A549 (cell line): ENCODE measurements around the gene CHMP3. TPM values are rescaled to one million over a fixed set of nuclear protein-coding genes. Genes with fewer than 3 reads are reported as not detected.

Source experiments
- ATAC-seq, 2 experiments: fragments of 200-7000 bp in 1 of 2; fragments of >200 bp in 1 of 2; cut with Nextera tagmentation in 1 of 2; cut with Tn5 transposase in 1 of 2; 3 replicates each; pipeline versions ENCODE4 v1.8.0 to v1.9.1; 2018 to 2020; ENCODE audit warnings: mild to moderate bottlenecking in 1 of 2, moderate library complexity in 1 of 2
- CTCF ChIA-PET: fragments of 300-600 bp; sonication (Branson Sonifier 250); formaldehyde crosslinking; extraction: SDS; loops from one replicate; lab custom pipeline; 2021; ENCODE audit warnings: antibody characterized with exemption, inconsistent platforms; lab: Yijun Ruan, JAX
- POLR2A ChIA-PET: fragments of 350-600 bp; formaldehyde crosslinking; extraction: SDS; loops from one replicate; lab custom pipeline; 2021; ENCODE audit warnings: antibody characterized with exemption, inconsistent platforms; lab: Yijun Ruan, JAX
- DNase-seq, 2 experiments: peaks; one replicate each; pipeline versions ENCODE4 v3.0.0 to v3.0.0-alpha.2; 2011 to 2016; ENCODE audit warnings: low read depth in 1 of 2, low spot score in 1 of 2
- FAIRE-seq: peaks from 2 replicates; lab custom pipeline; 2011; peaks lifted over from hg19 to GRCh38; lab: Jason Lieb, UNC
- H3K27ac ChIP-seq, 2 experiments: fragments of >200 bp; sonication (Bioruptor Twin); formaldehyde crosslinking; 3 replicates each; pipeline ENCODE4 v1.5.1; 2016 to 2017
- H3K4me1 ChIP-seq: fragments of >200 bp; sonication (Bioruptor Twin); formaldehyde crosslinking; 3 replicates; pipeline ENCODE4 v1.6.1; 2016
- H3K4me2 ChIP-seq: fragments of >200 bp; sonication (Bioruptor Twin); formaldehyde crosslinking; 3 replicates; pipeline ENCODE4 v1.6.1; 2016
- H3K4me3 ChIP-seq: fragments of >200 bp; sonication (Bioruptor Twin); formaldehyde crosslinking; 3 replicates; pipeline ENCODE4 v1.5.1; 2016
- H3K9me3 ChIP-seq: fragments of >200 bp; sonication (Bioruptor Twin); formaldehyde crosslinking; 3 replicates; pipeline ENCODE4 v1.6.1; 2016
- CHD2 ChIP-seq: fragments of 150-350 bp; IDR thresholded peaks from 2 replicates; pipeline ENCODE4 v1.6.1; 2014; ENCODE audit warnings: low read length; ENCODE audit not compliant: partially characterized antibody
- CHD4 ChIP-seq: fragments of 200-600 bp; sonication (generic); IDR thresholded peaks from 2 replicates; pipeline ENCODE4 v1.6.1; 2016; ENCODE audit warnings: antibody characterized with exemption, mild to moderate bottlenecking, borderline replicate concordance
- CTCF ChIP-seq: fragments of >200 bp; sonication (Bioruptor Twin); formaldehyde crosslinking; IDR thresholded peaks from 3 replicates; pipeline ENCODE4 v1.5.1; 2016
- EHF ChIP-seq: fragments of 250-450 bp; sonication (Bioruptor Pico); IDR thresholded peaks from 2 replicates; pipeline ENCODE4 v1.5.0; 2020; ENCODE audit warnings: mild to moderate bottlenecking
- EHMT2 ChIP-seq: fragments of 200-600 bp; sonication (generic); IDR thresholded peaks from 2 replicates; pipeline ENCODE4 v1.6.1; 2016; ENCODE audit warnings: antibody characterized with exemption, low read depth, mild to moderate bottlenecking, moderate library complexity
- EP300 ChIP-seq, 2 experiments: fragments of >200 bp; sonication (Bioruptor Twin); formaldehyde crosslinking; IDR thresholded peaks; 2 replicates in 1 of 2; 3 replicates in 1 of 2; pipeline ENCODE4 v1.6.1; 2016 to 2017
- FOSB ChIP-seq: fragments of 250-450 bp; sonication (Bioruptor Pico); IDR thresholded peaks from 2 replicates; pipeline ENCODE4 v1.5.0; 2020; ENCODE audit warnings: mild to moderate bottlenecking, moderate library complexity
- GATA3 ChIP-seq: IDR thresholded peaks from 2 replicates; pipeline ENCODE4 v1.6.1; 2012; ENCODE audit warnings: borderline replicate concordance
- HES2 ChIP-seq: fragments of >200 bp; sonication (Bioruptor Twin); formaldehyde crosslinking; IDR thresholded peaks from 2 replicates; pipeline ENCODE4 v1.6.1; 2016
- HOXA7 ChIP-seq: fragments of 250-450 bp; sonication (Bioruptor Pico); IDR thresholded peaks from 2 replicates; pipeline ENCODE4 v1.5.0; 2020; ENCODE audit warnings: mild to moderate bottlenecking, moderate library complexity
- HOXB13 ChIP-seq: fragments of 250-450 bp; sonication (Bioruptor Pico); IDR thresholded peaks from 2 replicates; pipeline ENCODE4 v1.5.0; 2020; ENCODE audit warnings: low read depth, mild to moderate bottlenecking, moderate library complexity
- JUNB ChIP-seq: fragments of >200 bp; sonication (Bioruptor Twin); formaldehyde crosslinking; IDR thresholded peaks from 2 replicates; pipeline ENCODE4 v1.6.1; 2016
- MAFK ChIP-seq: fragments of 450-650 bp; IDR thresholded peaks from 2 replicates; pipeline ENCODE4 v1.6.1; 2014; ENCODE audit not compliant: partially characterized antibody
- MAZ ChIP-seq: fragments of 150-350 bp; IDR thresholded peaks from 2 replicates; pipeline ENCODE4 v1.6.1; 2014; ENCODE audit warnings: antibody characterized with exemption, low read depth, low read length, borderline replicate concordance
- NFE2L2 ChIP-seq: fragments of 150-350 bp; conservative IDR thresholded peaks from 2 replicates; pipeline ENCODE4 v1.6.1; 2014; ENCODE audit warnings: low read length
- POLR2AphosphoS2 ChIP-seq: conservative IDR thresholded peaks from 2 replicates; pipeline ENCODE4 v1.6.1; 2012; ENCODE audit warnings: low read length, improper control_type of control experiment, inconsistent platforms
- RAD21 ChIP-seq, 2 experiments: fragments of >200 bp in 1 of 2; sonication (Bioruptor Twin) in 1 of 2; formaldehyde crosslinking in 1 of 2; IDR thresholded peaks in 1 of 2; conservative IDR thresholded peaks in 1 of 2; 2 replicates in 1 of 2; 3 replicates in 1 of 2; pipeline ENCODE4 v1.6.1; 2012 to 2018; ENCODE audit warnings: inconsistent platforms in 1 of 2
- RARB ChIP-seq: fragments of 250-450 bp; sonication (Bioruptor Pico); IDR thresholded peaks from 2 replicates; pipeline ENCODE4 v1.8.0; 2021; ENCODE audit warnings: mild to moderate bottlenecking, moderate library complexity
- RCOR1 ChIP-seq: fragments of 150-350 bp; IDR thresholded peaks from 2 replicates; pipeline ENCODE4 v1.6.1; 2014; ENCODE audit warnings: antibody characterized with exemption, low read length, low read depth
- RFX5 ChIP-seq: fragments of 450-650 bp; IDR thresholded peaks from 2 replicates; pipeline ENCODE4 v1.7.1; 2014; ENCODE audit warnings: antibody characterized with exemption, mild to moderate bottlenecking, moderate library complexity
- RNF2 ChIP-seq: fragments of 200-600 bp; sonication (generic); IDR thresholded peaks from 2 replicates; pipeline ENCODE4 v1.6.1; 2016; ENCODE audit warnings: low read depth, mild to moderate bottlenecking, antibody characterized with exemption, moderate library complexity, borderline replicate concordance
- SREBF2 ChIP-seq: fragments of 450-650 bp; IDR thresholded peaks from 2 replicates; pipeline ENCODE4 v1.6.1; 2014; ENCODE audit warnings: mild to moderate bottlenecking, moderate library complexity
- TFCP2L1 ChIP-seq: fragments of 250-450 bp; sonication (Bioruptor Pico); IDR thresholded peaks from 2 replicates; pipeline ENCODE4 v1.5.0; 2021; ENCODE audit warnings: mild to moderate bottlenecking
- ZFP36 ChIP-seq: fragments of 450-650 bp; IDR thresholded peaks from 2 replicates; pipeline ENCODE4 v1.6.1; 2014; ENCODE audit warnings: borderline replicate concordance; ENCODE audit not compliant: partially characterized antibody
- ZNF302 ChIP-seq: fragments of 250-450 bp; sonication (Bioruptor Pico); IDR thresholded peaks from 2 replicates; pipeline ENCODE4 v1.9.0; 2021; ENCODE audit warnings: inconsistent platforms, mild to moderate bottlenecking, moderate library complexity
- WGBS: methylation state at CpG from one replicate; pipeline ENCODE4 v1.1.6; 2017; ENCODE audit errors: missing lambda C conversion rate; 5-methylcytosine and 5-hydroxymethylcytosine counted together
- polyA plus RNA-seq, 4 experiments: library from polyadenylated mRNA; depleted of rRNA in 3 of 4; stranded (reverse); fragments of >200 nt; fragmentation: RNase III in 1 of 4; extraction: RNeasy Plus Mini Kit Qiagen cat#74134 plus additional on column Dnase treatment in 1 of 4; gene quantifications; 2 replicates in 3 of 4; 3 replicates in 1 of 4; pipeline ENCODE4 v1.2.3, GENCODE V29; 2011 to 2017
- TF ChIP-seq, protein P1 (sequence below): fragments of 250-450 bp; sonication (Bioruptor Pico); IDR thresholded peaks from 2 replicates; pipeline ENCODE4 v1.5.0; 2021; ENCODE audit warnings: mild to moderate bottlenecking, moderate library complexity, borderline replicate concordance
- TF ChIP-seq, protein P2 (sequence below): fragments of 450-650 bp; IDR thresholded peaks from 2 replicates; pipeline ENCODE4 v1.6.1; 2014; ENCODE audit warnings: antibody characterized with exemption
- TF ChIP-seq, protein P3 (sequence below): fragments of >200 bp; sonication (Bioruptor Twin); formaldehyde crosslinking; IDR thresholded peaks from 3 replicates; pipeline ENCODE4 v1.6.1; 2016
- TF ChIP-seq, protein P4 (sequence below): fragments of 150-350 bp; IDR thresholded peaks from 2 replicates; pipeline ENCODE4 v1.6.1; 2014; ENCODE audit warnings: low read depth, mild to moderate bottlenecking, low read length

Gene CHMP3
- polyA plus RNA-seq, 2 of the 4 experiments (the other 2 are of a cell fraction) = 108 to 246 TPM

GRCh38 chr2:86566821-86567190 lies 3.6 kb upstream of the CHMP3 start (continued):
- TF ChIP-seq, protein P1, sequence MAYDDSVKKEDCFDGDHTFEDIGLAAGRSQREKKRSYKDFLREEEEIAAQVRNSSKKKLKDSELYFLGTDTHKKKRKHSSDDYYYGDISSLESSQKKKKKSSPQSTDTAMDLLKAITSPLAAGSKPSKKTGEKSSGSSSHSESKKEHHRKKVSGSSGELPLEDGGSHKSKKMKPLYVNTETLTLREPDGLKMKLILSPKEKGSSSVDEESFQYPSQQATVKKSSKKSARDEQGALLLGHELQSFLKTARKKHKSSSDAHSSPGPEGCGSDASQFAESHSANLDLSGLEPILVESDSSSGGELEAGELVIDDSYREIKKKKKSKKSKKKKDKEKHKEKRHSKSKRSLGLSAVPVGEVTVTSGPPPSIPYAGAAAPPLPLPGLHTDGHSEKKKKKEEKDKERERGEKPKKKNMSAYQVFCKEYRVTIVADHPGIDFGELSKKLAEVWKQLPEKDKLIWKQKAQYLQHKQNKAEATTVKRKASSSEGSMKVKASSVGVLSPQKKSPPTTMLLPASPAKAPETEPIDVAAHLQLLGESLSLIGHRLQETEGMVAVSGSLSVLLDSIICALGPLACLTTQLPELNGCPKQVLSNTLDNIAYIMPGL (CRISPR knock-in tag) = no peak
- no peak for TF ChIP-seq EP300 (IDR thresholded peaks at IDR 0.05)
- TF ChIP-seq, protein P2, sequence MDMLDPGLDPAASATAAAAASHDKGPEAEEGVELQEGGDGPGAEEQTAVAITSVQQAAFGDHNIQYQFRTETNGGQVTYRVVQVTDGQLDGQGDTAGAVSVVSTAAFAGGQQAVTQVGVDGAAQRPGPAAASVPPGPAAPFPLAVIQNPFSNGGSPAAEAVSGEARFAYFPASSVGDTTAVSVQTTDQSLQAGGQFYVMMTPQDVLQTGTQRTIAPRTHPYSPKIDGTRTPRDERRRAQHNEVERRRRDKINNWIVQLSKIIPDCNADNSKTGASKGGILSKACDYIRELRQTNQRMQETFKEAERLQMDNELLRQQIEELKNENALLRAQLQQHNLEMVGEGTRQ = no peak
- no peak for TF ChIP-seq HOXA7 (CRISPR knock-in tag)

DNA sequence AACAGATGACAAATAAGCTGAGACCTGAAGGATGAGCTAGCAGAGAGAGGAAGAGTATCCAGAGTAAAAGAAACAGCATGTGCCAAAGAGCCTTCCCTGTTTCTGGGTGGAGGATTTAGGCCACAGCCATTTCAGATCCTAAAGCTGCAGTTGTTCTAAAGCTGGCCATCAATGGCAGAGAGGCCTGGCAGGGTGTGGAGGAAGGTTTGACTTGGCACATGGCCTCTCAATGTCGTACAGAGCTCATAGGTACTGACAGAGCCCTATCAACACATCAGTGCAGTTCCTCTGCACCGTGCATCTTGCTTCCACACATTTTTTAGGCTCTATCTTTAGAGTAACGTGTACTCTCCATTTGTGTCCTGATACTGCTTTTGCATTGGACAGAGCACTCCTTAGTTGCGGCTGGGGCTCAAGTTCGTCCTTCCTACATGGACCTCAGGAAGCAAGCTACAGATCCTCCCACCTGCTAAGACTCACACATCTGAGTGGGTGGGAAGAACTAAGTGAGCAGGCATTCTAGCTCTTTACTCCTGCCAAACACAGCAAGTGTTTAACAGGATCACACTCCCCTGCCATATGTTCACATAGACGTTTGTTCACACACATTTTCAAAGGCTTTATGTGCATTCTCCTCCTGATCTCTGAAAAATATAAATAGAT lies 3.0 kb upstream of the CHMP3 start:
- TF ChIP-seq POLR2AphosphoS2 = no peak
- no peak for TF ChIP-seq ZNF302 (CRISPR knock-in tag)
- TF ChIP-seq, protein P3, sequence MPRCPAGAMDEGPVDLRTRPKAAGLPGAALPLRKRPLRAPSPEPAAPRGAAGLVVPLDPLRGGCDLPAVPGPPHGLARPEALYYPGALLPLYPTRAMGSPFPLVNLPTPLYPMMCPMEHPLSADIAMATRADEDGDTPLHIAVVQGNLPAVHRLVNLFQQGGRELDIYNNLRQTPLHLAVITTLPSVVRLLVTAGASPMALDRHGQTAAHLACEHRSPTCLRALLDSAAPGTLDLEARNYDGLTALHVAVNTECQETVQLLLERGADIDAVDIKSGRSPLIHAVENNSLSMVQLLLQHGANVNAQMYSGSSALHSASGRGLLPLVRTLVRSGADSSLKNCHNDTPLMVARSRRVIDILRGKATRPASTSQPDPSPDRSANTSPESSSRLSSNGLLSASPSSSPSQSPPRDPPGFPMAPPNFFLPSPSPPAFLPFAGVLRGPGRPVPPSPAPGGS = no peak
- TF ChIP-seq CHD4 = no peak
- no peak for TF ChIP-seq ZFP36
- no peak for TF ChIP-seq NFE2L2
- no peak for TF ChIP-seq RARB (CRISPR knock-in tag)
- TF ChIP-seq RFX5 = no peak
- no peak for TF ChIP-seq HES2
- no peak for TF ChIP-seq SREBF2
- TF ChIP-seq EHMT2 = no peak
- TF ChIP-seq GATA3 = no peak
- FAIRE-seq (no peak), DNase-seq (no peak), ATAC-seq (no peak)
- H3K4me2 ChIP-seq = no peak overlapping the region
- H3K9me3 ChIP-seq = peaks cover 5% of the 10 kb centered on the region; the same call in 1 of the 3 replicates
- ChIA-PET CTCF (interaction anchor here (1.1 kb wide), 1 partner anchor 13 kb away, joined by 4 read pairs; no protein-coding TSS in a partner anchor), POLR2A (no interaction called here)
- H3K4me3 ChIP-seq = no peak overlapping the region
- H3K27ac ChIP-seq = no peak overlapping the region
- WGBS = 62% methylated on average over 6 of the region's 6 CpGs
- H3K4me1 ChIP-seq = peaks cover 18% of the 10 kb centered on the region

DNA sequence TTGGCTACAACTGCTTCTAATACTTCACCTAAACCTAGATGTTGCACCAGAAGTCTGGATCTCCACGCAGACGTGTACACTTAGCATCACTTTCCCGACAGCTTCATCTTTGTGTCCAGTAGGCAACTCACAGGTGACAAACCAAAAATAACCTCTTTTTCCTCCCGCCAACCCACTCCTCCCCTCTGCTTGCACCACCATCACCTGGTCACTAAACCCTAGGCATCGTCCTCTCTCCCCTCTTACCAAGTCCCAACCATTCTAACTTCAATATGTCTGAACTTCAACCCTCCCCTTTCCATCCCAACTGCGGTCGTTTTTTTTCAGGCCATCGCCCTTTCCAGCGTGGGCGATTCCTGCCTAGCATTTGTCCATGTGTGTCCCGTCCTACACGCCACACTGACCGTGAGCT lies 413 bp upstream of the CHMP3 start:
- ChIA-PET POLR2A (interaction anchor here (0.7 to 2.5 kb wide), 2 partner anchors 59 to 122 kb away, joined by 3 to 14 read pairs; partner anchors contain the start of gene KDM3A), CTCF (interaction anchor here (1.1 kb wide), 1 partner anchor 64 kb away, joined by 3 read pairs; no protein-coding TSS in a partner anchor)
- no peak; a peak in 2 of 6 replicates for ATAC-seq
- no peak for DNase-seq
- H3K4me3 ChIP-seq = peak overlapping the region; percentile 56; the same call in 2 of the 3 replicates
- FAIRE-seq = no peak
- 83% methylated on average over 13 of the region's 13 CpGs for WGBS
- H3K4me2 ChIP-seq = peak overlapping the region; percentile 74
- peaks cover 23% of the 10 kb centered on the region for H3K4me1 ChIP-seq
- peak overlapping the region; percentile 94 to 96 for H3K27ac ChIP-seq
- H3K9me3 ChIP-seq = peaks cover 5% of the 10 kb centered on the region; the same call in 1 of the 3 replicates
- TF ChIP-seq CTCF (no peak), CHD2 (no peak), EHF (CRISPR knock-in tag) (no peak), RCOR1 (no peak), HOXB13 (CRISPR knock-in tag) (peak; percentile 96; the same call in 1 of the 2 replicates), RNF2 (no peak), MAZ (no peak), FOSB (0 out of 2 replicates have a peak, but pooled peaks have one; percentile 22), RAD21 (conservative IDR thresholded peaks at IDR 0.05 in 1 of 2, IDR thresholded peaks at IDR 0.05 in 1 of 2) (no peak), JUNB (no peak), TFCP2L1 (CRISPR knock-in tag) (no peak), MAFK (no peak), SREBF2 (no peak)
- TF ChIP-seq, protein P4, sequence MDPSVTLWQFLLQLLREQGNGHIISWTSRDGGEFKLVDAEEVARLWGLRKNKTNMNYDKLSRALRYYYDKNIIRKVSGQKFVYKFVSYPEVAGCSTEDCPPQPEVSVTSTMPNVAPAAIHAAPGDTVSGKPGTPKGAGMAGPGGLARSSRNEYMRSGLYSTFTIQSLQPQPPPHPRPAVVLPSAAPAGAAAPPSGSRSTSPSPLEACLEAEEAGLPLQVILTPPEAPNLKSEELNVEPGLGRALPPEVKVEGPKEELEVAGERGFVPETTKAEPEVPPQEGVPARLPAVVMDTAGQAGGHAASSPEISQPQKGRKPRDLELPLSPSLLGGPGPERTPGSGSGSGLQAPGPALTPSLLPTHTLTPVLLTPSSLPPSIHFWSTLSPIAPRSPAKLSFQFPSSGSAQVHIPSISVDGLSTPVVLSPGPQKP = no peak
